Measurements from ENCODE around the gene FILIP1L. TPM values are rescaled to one million over a fixed set of nuclear protein-coding genes. Genes with fewer than 3 reads are reported as not detected.

The FILIP1L gene
- total and polyA plus RNA-seq, 2 of the 8 experiments (the other 6 are each of a cell fraction or from before 2014, with no cell fraction given), result 0.06 to 0.09 TPM

DNA sequence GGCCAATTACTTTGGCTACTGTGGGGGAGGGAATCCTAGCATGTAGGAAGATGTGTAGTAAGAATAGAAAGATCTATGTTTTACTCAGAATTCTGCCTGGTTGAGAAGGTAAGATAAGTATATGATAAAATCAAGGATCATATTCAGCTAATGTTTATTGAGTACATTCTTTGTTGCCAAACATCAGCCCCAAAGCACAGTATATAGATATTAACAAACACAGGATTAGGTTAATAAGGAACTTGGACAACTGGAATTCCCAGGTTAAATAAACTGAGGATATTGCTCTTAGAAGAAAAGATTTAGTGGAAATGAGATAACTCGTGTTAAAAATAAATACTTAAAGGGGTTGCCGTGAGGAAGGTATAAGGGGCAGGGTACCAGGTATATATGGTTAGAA lies 129.6 kb downstream of the FILIP1L start:
- FAIRE-seq, result no peak
- TF ChIP-seq SIRT6 (IDR thresholded peaks at IDR 0.05; ENCODE audit: low read length), result no peak
- no peak for TF ChIP-seq MAX (IDR thresholded peaks at IDR 0.05)
- TF ChIP-seq BACH1 (IDR thresholded peaks at IDR 0.05; ENCODE audit: low read length), result no peak
- TF ChIP-seq HDAC6 (IDR thresholded peaks at IDR 0.05; ENCODE audit: low read depth, low read length), result no peak
- no peak for TF ChIP-seq TAF1 (IDR thresholded peaks at IDR 0.05; ENCODE audit: low read depth, low read length)
- TF ChIP-seq POU5F1 (IDR thresholded peaks at IDR 0.05; ENCODE audit: low read depth, low read length), result no peak
- TF ChIP-seq TCF12 (IDR thresholded peaks at IDR 0.05; ENCODE audit: low read depth, low read length), result no peak
- TF ChIP-seq CBX5 (IDR thresholded peaks at IDR 0.05; ENCODE audit: low read depth, low read length), result no peak
- TF ChIP-seq TEAD4 (IDR thresholded peaks at IDR 0.05; ENCODE audit: low read depth, low read length), result no peak
- TF ChIP-seq RXRA (IDR thresholded peaks at IDR 0.05; ENCODE audit: insufficient read depth, low read depth, low read length), result no peak
- no peak for TF ChIP-seq NRF1 (IDR thresholded peaks at IDR 0.05; ENCODE audit: low read depth, low read length)
- TF ChIP-seq YY1 (IDR thresholded peaks at IDR 0.05; ENCODE audit: low read depth, low read length), result no peak
- TF ChIP-seq ATF3 (IDR thresholded peaks at IDR 0.05; ENCODE audit: insufficient read depth, low read depth, low read length), result no peak
- TF ChIP-seq GTF2F1 (IDR thresholded peaks at IDR 0.05; ENCODE audit: borderline replicate concordance, low read depth, low read length), result no peak
- no peak for TF ChIP-seq CBX8 (IDR thresholded peaks at IDR 0.05; ENCODE audit: borderline replicate concordance, low read depth, low read length)

More for the DNA sequence above, 129.6 kb downstream of the FILIP1L start:
- no peaks in the 10 kb centered on the region for H3K9me3 ChIP-seq (ENCODE audit: insufficient read depth in 2 of 2, low read depth in 1 of 2, low read length in 1 of 2)
- CTCF ChIA-PET (ENCODE audit: partially characterized antibody), result interaction anchor here (0.6 kb wide), 1 partner anchor 1841 kb away, joined by 4 read pairs; no protein-coding TSS in a partner anchor
- H3K4ac ChIP-seq (replicated peaks; ENCODE audit: insufficient read length, low read depth, low read length), result no peak overlapping the region
- no peak overlapping the region for H2BK12ac ChIP-seq (ENCODE audit: low read depth, low read length)
- WGBS, 2 experiments (ENCODE audit: extremely low coverage in 1 of 2, insufficient coverage in 1 of 2, insufficient read length in 1 of 2, insufficient replicate concordance in 2 of 2, low coverage in 1 of 2, low lambda C conversion rate in 2 of 2, missing lambda C conversion rate in 1 of 2), result 85% methylated on average over 2 of the region's 2 CpGs; no CpG with 5 or more reads in 1 of the 2 experiments
- H3K79me1 ChIP-seq (ENCODE audit: low read depth, low read length), result no peaks in the 10 kb centered on the region
- no peak overlapping the region for H2AFZ ChIP-seq (ENCODE audit: low read length)
- no peak overlapping the region for H2BK120ac ChIP-seq (replicated peaks; ENCODE audit: low read depth, low read length)
- H3K27me3 ChIP-seq (replicated peaks in 1 of 4; ENCODE audit: control insufficient read depth in 3 of 4, extremely low read depth in 1 of 4, insufficient read depth in 3 of 4, low read length in 3 of 4), result no peaks in the 10 kb centered on the region
- DNase-seq (ENCODE audit: low read depth in 1 of 2, low spot score in 2 of 2), result no peak
- H2BK15ac ChIP-seq (ENCODE audit: low read length), result no peak overlapping the region
- POLR2A ChIA-PET (ENCODE audit: partially characterized antibody), result no interaction called here
- H2BK20ac ChIP-seq (ENCODE audit: low read length), result no peak overlapping the region
- H3K4me1 ChIP-seq (replicated peaks in 1 of 4; ENCODE audit: control insufficient read depth in 3 of 4, insufficient read depth in 4 of 4, low read length in 3 of 4), result peaks cover 0 to 2% (median 0%) of the 10 kb centered on the region in 4 experiments; a peak in 1 of 7 replicates
- no peak overlapping the region for H4K91ac ChIP-seq (replicated peaks; ENCODE audit: insufficient read length, low read length)
- H3K4me3 ChIP-seq (ENCODE audit: extremely low read depth in 1 of 4, insufficient read depth in 2 of 4, low read depth in 3 of 4, low read length in 4 of 4), result no peak overlapping the region
- H2AK5ac ChIP-seq (ENCODE audit: low read depth, low read length), result no peak overlapping the region
- no peak overlapping the region for H2BK5ac ChIP-seq (ENCODE audit: low read depth, low read length)
- H4K8ac ChIP-seq (ENCODE audit: extremely low read depth, insufficient read depth, low read length), result no peak overlapping the region
- no peak overlapping the region for H3K14ac ChIP-seq (ENCODE audit: insufficient read length)
- H3K18ac ChIP-seq (ENCODE audit: extremely low read depth, low read length), result no peak overlapping the region
- no peaks in the 10 kb centered on the region for H3K36me3 ChIP-seq (ENCODE audit: control insufficient read depth in 2 of 4, insufficient read depth in 4 of 4, low read length in 3 of 4)
- no peak overlapping the region for H3K27ac ChIP-seq (ENCODE audit: low read depth, low read length)
- no peak overlapping the region for H4K5ac ChIP-seq (ENCODE audit: insufficient read length, low read depth, low read length)
- no peaks in the 10 kb centered on the region for H4K20me1 ChIP-seq (replicated peaks in 1 of 2; ENCODE audit: control insufficient read depth in 1 of 2, insufficient read depth in 2 of 2, low read length in 2 of 2)
- H3K56ac ChIP-seq (replicated peaks; ENCODE audit: insufficient read length, low read depth, low read length), result no peak overlapping the region
- no peak overlapping the region for H3K4me2 ChIP-seq (ENCODE audit: insufficient read depth in 1 of 2, low read depth in 2 of 2, low read length in 2 of 2)
- H3K23ac ChIP-seq (ENCODE audit: insufficient read length), result no peak overlapping the region
- H3K23me2 ChIP-seq (ENCODE audit: low read depth, low read length), result peaks cover 1% of the 10 kb centered on the region; the same call in 1 of the 2 replicates
- no peaks in the 10 kb centered on the region for H3K79me2 ChIP-seq (ENCODE audit: control insufficient read depth in 1 of 2, insufficient read depth in 2 of 2, low read length in 2 of 2)
- no peak overlapping the region for H3K9ac ChIP-seq (replicated peaks in 1 of 4; ENCODE audit: extremely low read depth in 1 of 4, low read depth in 3 of 4, low read length in 3 of 4)

Measured in H1 (cell line).